Endothelial cell of umbilical vein (primary cell): ENCODE results near the gene TOM1. TPM values are rescaled to one million over a fixed set of nuclear protein-coding genes. Genes with fewer than 3 reads are reported as not detected.

Experiments used
- BruUV-seq: library from RNA; stranded (reverse); fragments of 400-500 nt; replicated peaks from 2 replicates; lab custom pipeline; 2021; lab: Mats Ljungman, UMichigan
- CTCF ChIA-PET: fragments of 300-600, 350-600 bp; sonication (Branson Sonifier 250); formaldehyde crosslinking; loops from one replicate; lab custom pipeline; 2021; ENCODE audit warnings: antibody characterized with exemption, inconsistent platforms; lab: Charles Lee
- POLR2A ChIA-PET: fragments of 300-600, 350-600 bp; sonication (Branson Sonifier 250); formaldehyde crosslinking; loops from one replicate; lab custom pipeline; 2021; ENCODE audit warnings: antibody characterized with exemption, inconsistent platforms; lab: Charles Lee
- DNase-seq: peaks from one replicate; pipeline ENCODE4 v3.0.0-alpha.2; 2011; ENCODE audit warnings: low read depth, low spot score
- FAIRE-seq: peaks from 2 replicates; lab custom pipeline; 2011; peaks lifted over from hg19 to GRCh38; lab: Jason Lieb, UNC
- H2AFZ ChIP-seq: 2 replicates; pipeline ENCODE4 v1.6.0; 2012; ENCODE audit warnings: low read depth, low read length, control low read depth, inconsistent platforms
- H3K27ac ChIP-seq: 2 replicates; pipeline ENCODE4 v1.5.1; 2011; ENCODE audit warnings: low read depth, mild to moderate bottlenecking, control low read depth, low read length, moderate library complexity; ENCODE audit not compliant: insufficient read depth
- H3K27me3 ChIP-seq, 2 experiments: 2 replicates each; pipeline versions ENCODE4 v1.6.0 to v1.6.1; 2011; ENCODE audit warnings: low read length in 2 of 2, mixed read lengths in 1 of 2; ENCODE audit not compliant: control insufficient read depth in 2 of 2, insufficient read depth in 2 of 2
- H3K36me3 ChIP-seq, 2 experiments: 2 replicates in 1 of 2; 3 replicates in 1 of 2; pipeline ENCODE4 v1.5.1; 2011; ENCODE audit warnings: low read length in 2 of 2, mild to moderate bottlenecking in 1 of 2, moderate library complexity in 1 of 2; ENCODE audit not compliant: control insufficient read depth in 2 of 2, insufficient read depth in 2 of 2; ENCODE audit errors: extremely low read depth in 1 of 2
- H3K4me1 ChIP-seq: 3 replicates; pipeline ENCODE4 v1.5.1; 2011; ENCODE audit warnings: mild to moderate bottlenecking, low read length; ENCODE audit not compliant: control insufficient read depth, insufficient read depth; ENCODE audit errors: extremely low read depth
- H3K4me2 ChIP-seq: 2 replicates; pipeline ENCODE4 v1.6.1; 2011; ENCODE audit warnings: low read length, control low read depth, mixed read lengths; ENCODE audit not compliant: insufficient read depth
- H3K4me3 ChIP-seq, 3 experiments: fragments of 200-600 bp in 1 of 3; sonication (generic), shearing (Covaris generic) in 1 of 3; replicated peaks in 1 of 3; 2 replicates each; pipeline ENCODE4 v1.5.1; 2011 to 2016; ENCODE audit warnings: control low read depth in 3 of 3, low read length in 3 of 3, mild to moderate bottlenecking in 2 of 3, inconsistent platforms in 1 of 3, low read depth in 1 of 3, moderate library complexity in 1 of 3; ENCODE audit not compliant: insufficient read depth in 1 of 3
- H3K79me2 ChIP-seq: 2 replicates; pipeline ENCODE4 v1.6.0; 2012; ENCODE audit warnings: low read length, inconsistent platforms; ENCODE audit not compliant: control insufficient read depth, insufficient read depth
- H3K9ac ChIP-seq: replicated peaks from 2 replicates; pipeline ENCODE3; 2011; ENCODE audit warnings: low read length, control low read depth; ENCODE audit not compliant: insufficient read depth; ENCODE audit errors: extremely low read depth
- H3K9me1 ChIP-seq: replicated peaks from 3 replicates; pipeline ENCODE4 v1.6.0; 2011; ENCODE audit warnings: mild to moderate bottlenecking, low read length; ENCODE audit not compliant: control insufficient read depth, insufficient read depth; ENCODE audit errors: extremely low read depth
- H3K9me3 ChIP-seq: replicated peaks from 2 replicates; pipeline ENCODE4 v1.5.1; 2012; ENCODE audit warnings: low read length, inconsistent platforms; ENCODE audit not compliant: control insufficient read depth, insufficient read depth
- H4K20me1 ChIP-seq: replicated peaks from 2 replicates; pipeline ENCODE3; 2011; ENCODE audit warnings: mild to moderate bottlenecking, low read length; ENCODE audit not compliant: control insufficient read depth, insufficient read depth; ENCODE audit errors: extremely low read depth
- EZH2 ChIP-seq: IDR thresholded peaks from 2 replicates; pipeline ENCODE4 v1.6.1; 2012; ENCODE audit warnings: borderline replicate concordance, low read depth, mild to moderate bottlenecking, moderate library complexity, low read length, inconsistent platforms; ENCODE audit not compliant: severe bottlenecking
- FOS ChIP-seq: IDR thresholded peaks from 2 replicates; pipeline ENCODE4 v1.6.1; 2011; ENCODE audit warnings: mild to moderate bottlenecking, low read length, moderate library complexity, borderline replicate concordance; ENCODE audit not compliant: insufficient read depth
- GATA2 ChIP-seq: IDR thresholded peaks from 2 replicates; pipeline ENCODE4 v1.7.0; 2011; ENCODE audit warnings: low read depth, mild to moderate bottlenecking, moderate library complexity, mixed read lengths, low read length; ENCODE audit not compliant: insufficient read length, insufficient read depth
- MAX ChIP-seq: IDR thresholded peaks from 2 replicates; pipeline ENCODE4 v1.6.1; 2011; ENCODE audit not compliant: insufficient read depth, insufficient read length
- MYC ChIP-seq: IDR thresholded peaks from one replicate; pipeline ENCODE4 v1.6.1; 2011; ENCODE audit warnings: mild to moderate bottlenecking, low read depth, low read length
- POLR2A ChIP-seq: IDR thresholded peaks from 2 replicates; pipeline ENCODE4 v1.6.1; 2012; ENCODE audit warnings: low read depth, mild to moderate bottlenecking, control low read depth, low read length
- POLR2AphosphoS5 ChIP-seq: IDR thresholded peaks from 2 replicates; pipeline ENCODE4 v1.6.1; 2012; ENCODE audit warnings: low read depth, mild to moderate bottlenecking, control low read depth, low read length, moderate library complexity; ENCODE audit not compliant: insufficient read depth
- dilution Hi-C: fragments of 300-500 bp; cut with MboI; formaldehyde crosslinking; loops from one replicate; pipeline ENCODE4 v1.15.0; 2019; ENCODE audit warnings: low sequenced_read_pairs; ENCODE audit not compliant: extremely low pct_ligation_motif_present
- intact Hi-C: fragments of 100-400 bp; cut with micrococcal nuclease; formaldehyde crosslinking; loops from one replicate; pipeline ENCODE4 v1.10.0; 2022
- polyA plus RNA-seq, 4 experiments: library from polyadenylated mRNA; depleted of rRNA in 3 of 4; stranded (reverse) in 3 of 4; unstranded in 1 of 4; fragments of >200 nt; gene quantifications; 2 replicates each; pipeline versions ENCODE4 v1.2.1 to v1.2.3, GENCODE V29; 2011 to 2012; ENCODE audit warnings: missing spikeins in 1 of 4
- total RNA-seq: library from RNA; stranded (reverse); gene quantifications from 2 replicates; pipeline ENCODE4 v1.2.3, GENCODE V29; 2021
- TF ChIP-seq, protein P1 (sequence below), 2 donors: IDR thresholded peaks; 1 replicate in 1 of 2; 2 replicates in 1 of 2; pipeline ENCODE4 v1.5.1; 2011; ENCODE audit warnings: low read length in 2 of 2, mild to moderate bottlenecking in 2 of 2, moderate library complexity in 2 of 2, control low read depth in 1 of 2, inconsistent platforms in 1 of 2, low read depth in 1 of 2; ENCODE audit not compliant: insufficient read depth in 1 of 2; ENCODE audit errors: extremely low read depth in 1 of 2

TOM1 gene
- total and polyA plus RNA-seq, 2 donors (not counting 3 experiments of a cell fraction or from before 2014, with no cell fraction given), result 36.4 to 74.4 TPM

GRCh38 chr22:35348703-35349102 is 49.0 kb downstream of the TOM1 start:
- no peak overlapping the region for H3K9ac ChIP-seq
- POLR2A ChIA-PET, result no interaction called here
- no peaks in the 10 kb centered on the region for H3K9me1 ChIP-seq
- H2AFZ ChIP-seq, result no peak overlapping the region
- H4K20me1 ChIP-seq, result no peaks in the 10 kb centered on the region
- H3K27me3 ChIP-seq, result no peaks in the 10 kb centered on the region
- no peak overlapping the region for H3K4me3 ChIP-seq
- no peak for FAIRE-seq
- peaks cover 0 to 3% of the 10 kb centered on the region in 2 experiments for H3K36me3 ChIP-seq
- no peak for DNase-seq
- no peak overlapping the region for H3K27ac ChIP-seq
- BruUV-seq, result no TSS peak
- no peaks in the 10 kb centered on the region for H3K9me3 ChIP-seq
- H3K79me2 ChIP-seq, result no peaks in the 10 kb centered on the region
- intact Hi-C loops, result no loop called here
- dilution Hi-C loops, result no loop called here
- peaks cover 14% of the 10 kb centered on the region for H3K4me1 ChIP-seq
- no peak overlapping the region for H3K4me2 ChIP-seq
- no peak for TF ChIP-seq POLR2AphosphoS5
- no peak for TF ChIP-seq POLR2A
- TF ChIP-seq GATA2, result no peak
- no peak for TF ChIP-seq FOS
- CTCF ChIA-PET, result interaction anchor here (0.6 to 1.2 kb wide), 3 partner anchors 16 to 273 kb away, joined by 3 to 4 read pairs (median 3); no protein-coding TSS in a partner anchor

DNA sequence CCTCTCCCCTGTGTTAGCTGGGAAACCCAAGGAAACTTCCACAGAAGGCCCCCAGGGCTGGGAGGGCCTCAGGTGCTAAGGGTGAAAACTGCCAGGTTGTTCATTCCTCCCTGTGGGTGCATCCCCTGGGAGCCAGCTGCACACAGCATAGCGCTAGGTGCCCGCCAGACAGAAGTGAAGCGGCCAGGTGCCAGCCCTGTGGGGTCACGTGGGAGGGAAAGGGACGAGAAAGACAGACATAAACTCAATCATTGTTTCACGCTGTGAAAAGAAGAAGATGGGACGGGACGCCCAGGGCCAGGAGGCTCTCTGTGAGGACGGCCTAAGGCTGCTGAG is 49.6 kb downstream of the TOM1 start:
- DNase-seq (no peak), FAIRE-seq (no peak)
- H2AFZ ChIP-seq, result no peak overlapping the region
- H3K36me3 ChIP-seq, result peaks cover 0 to 3% of the 10 kb centered on the region in 2 experiments
- H3K9me3 ChIP-seq, result no peaks in the 10 kb centered on the region
- TF ChIP-seq POLR2A (no peak), FOS (no peak), EZH2 (no peak), MAX (no peak), MYC (no peak), POLR2AphosphoS5 (no peak)
- TF ChIP-seq, protein P1, sequence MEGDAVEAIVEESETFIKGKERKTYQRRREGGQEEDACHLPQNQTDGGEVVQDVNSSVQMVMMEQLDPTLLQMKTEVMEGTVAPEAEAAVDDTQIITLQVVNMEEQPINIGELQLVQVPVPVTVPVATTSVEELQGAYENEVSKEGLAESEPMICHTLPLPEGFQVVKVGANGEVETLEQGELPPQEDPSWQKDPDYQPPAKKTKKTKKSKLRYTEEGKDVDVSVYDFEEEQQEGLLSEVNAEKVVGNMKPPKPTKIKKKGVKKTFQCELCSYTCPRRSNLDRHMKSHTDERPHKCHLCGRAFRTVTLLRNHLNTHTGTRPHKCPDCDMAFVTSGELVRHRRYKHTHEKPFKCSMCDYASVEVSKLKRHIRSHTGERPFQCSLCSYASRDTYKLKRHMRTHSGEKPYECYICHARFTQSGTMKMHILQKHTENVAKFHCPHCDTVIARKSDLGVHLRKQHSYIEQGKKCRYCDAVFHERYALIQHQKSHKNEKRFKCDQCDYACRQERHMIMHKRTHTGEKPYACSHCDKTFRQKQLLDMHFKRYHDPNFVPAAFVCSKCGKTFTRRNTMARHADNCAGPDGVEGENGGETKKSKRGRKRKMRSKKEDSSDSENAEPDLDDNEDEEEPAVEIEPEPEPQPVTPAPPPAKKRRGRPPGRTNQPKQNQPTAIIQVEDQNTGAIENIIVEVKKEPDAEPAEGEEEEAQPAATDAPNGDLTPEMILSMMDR (IDR thresholded peaks at IDR 0.05; ENCODE audit: extremely low read depth in 1 of 2, insufficient read depth in 1 of 2, low read depth in 1 of 2, low read length in 2 of 2), result no peak
- H3K9me1 ChIP-seq, result no peaks in the 10 kb centered on the region
- ChIA-PET POLR2A (no interaction called here), CTCF (interaction anchor here (0.6 to 2.4 kb wide), 7 partner anchors 7 to 488 kb away, joined by 3 to 41 read pairs (median 4); partner anchors contain the start of gene HMOX1)
- dilution Hi-C loops (no loop called here), intact Hi-C loops (no loop called here)
- H3K27ac ChIP-seq, result no peak overlapping the region
- H3K4me3 ChIP-seq, result no peak overlapping the region
- no peaks in the 10 kb centered on the region for H3K79me2 ChIP-seq
- no peak overlapping the region for H3K4me2 ChIP-seq
- no peaks in the 10 kb centered on the region for H4K20me1 ChIP-seq
- peaks cover 14% of the 10 kb centered on the region for H3K4me1 ChIP-seq
- no peaks in the 10 kb centered on the region for H3K27me3 ChIP-seq
- no peak overlapping the region for H3K9ac ChIP-seq
- BruUV-seq, result no TSS peak
